T-helper 2 cell treated with Interferon-gamma antibody and Interleukin-4, amounts not matched to agents 100 ng/mL and 5 ng/mL, for 36 hours (primary cell): Measurements from ENCODE around the gene CRHR1. TPM values are rescaled to one million over a fixed set of nuclear protein-coding genes. Genes with fewer than 3 reads are reported as not detected.

Experiments used
- intact Hi-C: fragments of 100-400 bp; cut with micrococcal nuclease; formaldehyde crosslinking; loops from one replicate; pipeline ENCODE4 v1.15.1; 2023
- total RNA-seq: library from RNA; stranded (reverse); gene quantifications from 2 replicates; pipeline ENCODE4 v1.2.3, GENCODE V29; 2022

Gene CRHR1
- total RNA-seq, 1 donor from 2014 or later: not detected

DNA sequence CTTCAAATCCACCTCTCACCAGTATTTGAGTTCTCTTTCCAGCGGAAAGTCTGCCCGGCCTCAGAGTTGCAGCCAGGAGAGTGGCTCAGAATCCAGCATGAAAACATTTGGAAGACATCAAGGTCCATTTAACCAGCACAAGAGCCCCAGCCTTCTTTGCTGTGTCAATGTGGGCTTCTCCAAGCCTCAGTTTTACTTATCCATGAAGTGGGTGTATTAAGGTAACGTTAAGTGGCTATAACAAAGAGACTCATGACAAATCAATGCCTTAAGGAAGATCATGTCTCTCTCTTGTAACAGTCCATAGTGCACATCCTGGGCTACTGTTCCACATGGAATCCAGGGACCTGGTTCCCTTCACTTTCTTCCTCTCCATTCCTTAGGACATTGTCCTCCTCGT lies 59.6 kb downstream of the CRHR1 start:
- intact Hi-C loops: no loop called here

DNA sequence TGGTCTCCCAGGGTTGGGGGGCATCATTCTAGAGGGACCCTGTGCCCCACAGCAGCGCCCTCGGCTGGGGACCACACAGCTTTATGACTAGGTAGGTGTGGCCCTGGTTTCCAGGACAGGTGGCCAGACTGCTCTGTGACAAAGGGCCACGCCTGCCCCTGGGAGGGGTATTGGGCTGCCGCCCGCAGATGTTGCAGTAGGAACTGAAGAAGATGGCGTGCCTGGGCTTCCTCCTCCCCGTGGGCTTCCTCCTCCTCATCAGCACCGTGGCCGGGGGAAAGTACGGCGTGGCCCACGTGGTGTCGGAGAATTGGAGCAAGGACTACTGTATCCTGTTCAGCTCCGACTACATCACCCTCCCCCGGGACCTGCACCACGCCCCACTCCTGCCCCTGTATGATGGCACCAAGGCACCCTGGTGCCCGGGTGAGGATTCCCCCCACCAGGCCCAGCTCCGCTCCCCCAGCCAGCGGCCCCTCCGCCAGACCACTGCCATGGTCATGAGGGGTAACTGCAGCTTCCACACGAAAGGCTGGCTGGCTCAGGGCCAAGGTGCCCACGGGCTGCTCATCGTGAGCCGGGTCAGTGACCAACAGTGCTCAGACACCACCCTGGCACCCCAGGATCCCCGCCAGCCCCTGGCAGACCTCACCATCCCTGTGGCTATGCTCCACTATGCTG lies 60.7 kb downstream of the CRHR1 start, which contains the start of gene SPPL2C:
SPPL2C (plus strand) TSS at position 187 of the 681 bp plus-strand sequence; CDS start at position 213, 26 bp downstream.
- intact Hi-C loops: no loop called here

DNA sequence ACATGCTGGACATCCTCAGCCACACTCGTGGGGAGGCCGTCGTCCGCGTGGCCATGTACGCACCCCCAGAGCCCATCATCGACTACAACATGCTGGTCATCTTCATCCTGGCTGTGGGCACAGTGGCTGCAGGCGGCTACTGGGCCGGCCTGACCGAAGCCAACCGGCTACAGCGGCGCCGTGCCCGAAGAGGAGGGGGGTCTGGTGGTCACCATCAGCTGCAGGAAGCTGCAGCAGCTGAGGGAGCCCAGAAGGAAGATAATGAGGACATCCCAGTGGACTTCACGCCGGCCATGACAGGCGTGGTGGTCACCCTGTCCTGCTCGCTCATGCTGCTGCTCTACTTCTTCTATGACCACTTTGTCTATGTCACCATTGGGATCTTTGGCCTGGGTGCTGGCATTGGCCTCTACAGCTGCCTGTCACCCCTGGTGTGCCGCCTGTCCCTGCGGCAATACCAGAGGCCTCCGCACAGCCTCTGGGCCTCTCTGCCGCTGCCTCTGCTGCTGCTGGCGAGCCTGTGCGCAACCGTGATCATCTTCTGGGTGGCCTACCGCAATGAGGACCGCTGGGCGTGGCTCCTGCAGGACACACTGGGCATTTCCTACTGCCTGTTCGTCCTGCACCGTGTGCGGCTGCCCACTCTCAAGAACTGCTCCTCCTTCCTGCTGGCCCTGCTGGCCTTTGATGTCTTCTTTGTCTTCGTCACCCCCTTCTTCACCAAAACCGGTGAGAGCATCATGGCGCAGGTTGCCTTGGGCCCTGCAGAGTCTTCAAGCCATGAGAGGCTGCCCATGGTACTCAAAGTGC lies 61.5 kb downstream of the CRHR1 start:
- intact Hi-C loops: no loop called here

DNA sequence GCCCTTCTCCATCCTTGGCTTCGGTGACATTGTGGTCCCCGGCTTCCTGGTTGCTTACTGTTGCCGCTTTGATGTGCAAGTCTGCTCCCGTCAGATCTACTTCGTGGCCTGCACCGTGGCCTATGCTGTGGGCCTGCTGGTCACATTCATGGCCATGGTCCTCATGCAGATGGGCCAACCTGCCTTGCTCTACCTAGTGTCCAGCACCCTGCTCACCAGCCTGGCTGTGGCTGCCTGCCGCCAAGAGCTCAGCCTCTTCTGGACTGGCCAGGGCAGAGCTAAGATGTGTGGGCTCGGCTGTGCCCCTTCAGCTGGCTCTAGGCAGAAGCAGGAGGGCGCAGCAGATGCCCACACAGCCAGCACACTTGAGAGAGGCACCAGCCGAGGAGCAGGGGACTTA lies 62.1 kb downstream of the CRHR1 start:
- intact Hi-C loops: no loop called here

DNA sequence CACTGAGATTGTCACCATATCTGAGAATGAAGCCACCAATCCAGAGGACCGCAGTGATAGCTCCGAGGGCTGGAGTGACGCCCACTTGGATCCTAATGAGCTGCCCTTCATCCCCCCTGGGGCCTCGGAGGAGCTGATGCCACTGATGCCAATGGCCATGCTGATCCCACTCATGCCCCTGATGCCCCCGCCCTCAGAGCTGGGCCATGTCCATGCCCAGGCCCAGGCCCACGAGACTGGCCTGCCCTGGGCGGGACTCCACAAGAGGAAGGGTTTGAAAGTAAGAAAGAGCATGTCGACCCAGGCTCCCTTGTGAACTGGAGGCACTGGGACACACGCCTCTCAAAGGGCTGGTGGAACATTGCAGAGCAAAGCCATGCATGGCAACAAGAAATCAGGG lies 62.5 kb downstream of the CRHR1 start:
- intact Hi-C loops: no loop called here

DNA sequence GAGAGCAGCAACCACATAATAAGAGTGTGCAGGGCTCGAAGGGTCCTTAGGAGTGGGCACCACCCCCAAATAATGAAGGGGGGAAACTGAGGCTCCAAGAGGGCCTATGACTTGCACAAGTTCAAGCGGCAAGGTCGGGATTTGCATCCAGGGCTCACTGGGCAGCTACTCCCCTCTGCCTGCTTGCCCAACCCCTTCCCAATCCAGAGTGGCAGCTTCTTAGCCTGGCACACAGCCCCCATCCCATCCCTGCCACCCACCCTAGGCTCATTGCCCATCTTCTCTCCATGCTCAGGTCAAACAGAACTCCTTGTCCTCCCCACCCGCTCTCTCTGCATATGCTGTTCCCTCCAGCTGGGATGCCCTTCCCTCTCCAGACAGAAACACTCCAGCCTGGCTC lies 63.0 kb downstream of the CRHR1 start:
- intact Hi-C loops: no loop called here

DNA sequence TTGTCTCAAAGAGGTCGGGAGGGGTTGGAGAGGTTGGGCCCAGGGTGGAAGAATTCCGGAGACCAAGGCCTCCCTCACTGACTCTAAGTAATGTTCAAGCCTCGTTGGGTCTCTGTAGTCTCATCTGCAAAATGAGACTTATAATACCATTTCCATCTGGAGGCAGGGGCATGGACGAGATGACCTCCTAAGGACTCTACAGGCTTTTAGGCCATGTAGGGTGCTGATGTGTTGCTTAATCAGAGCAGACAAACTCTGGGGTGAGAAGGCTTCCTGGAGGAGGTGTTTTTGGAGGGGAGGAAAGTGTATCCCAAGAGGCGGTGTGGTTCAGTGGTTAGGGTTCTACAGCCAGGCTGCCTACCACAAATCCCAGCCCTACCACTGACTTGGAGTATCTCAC lies 63.6 kb downstream of the CRHR1 start:
- intact Hi-C loops: no loop called here

- intact Hi-C loops: no loop called here
These were observed 64.3 kb downstream of the CRHR1 start for GRCh38 chr17:45848405-45848804.

- intact Hi-C loops: no loop called here
These were observed 64.9 kb downstream of the CRHR1 start for GRCh38 chr17:45848868-45849535.

DNA sequence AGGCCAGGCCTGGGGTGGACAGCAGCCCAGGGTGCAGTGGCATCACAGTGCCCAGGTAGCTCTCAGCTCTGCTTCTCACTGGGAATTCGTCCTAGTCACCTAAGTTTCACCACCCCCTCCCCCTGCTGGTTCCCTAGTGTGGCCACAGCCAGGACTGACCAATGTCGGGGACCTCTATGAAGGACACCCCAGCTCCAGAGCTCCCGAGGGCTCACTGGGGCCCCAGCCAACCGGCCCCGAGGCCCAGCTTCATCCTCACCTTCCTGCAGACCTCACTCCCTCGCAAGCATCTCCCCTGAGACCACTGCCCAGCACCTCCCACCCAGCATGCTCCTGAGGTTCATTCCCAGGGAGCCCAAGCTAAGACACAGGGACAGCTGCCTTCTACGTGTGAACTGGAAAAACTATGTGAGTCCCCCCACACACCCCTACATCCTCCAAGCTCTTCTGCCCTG lies 65.4 kb downstream of the CRHR1 start:
- intact Hi-C loops: no loop called here

DNA sequence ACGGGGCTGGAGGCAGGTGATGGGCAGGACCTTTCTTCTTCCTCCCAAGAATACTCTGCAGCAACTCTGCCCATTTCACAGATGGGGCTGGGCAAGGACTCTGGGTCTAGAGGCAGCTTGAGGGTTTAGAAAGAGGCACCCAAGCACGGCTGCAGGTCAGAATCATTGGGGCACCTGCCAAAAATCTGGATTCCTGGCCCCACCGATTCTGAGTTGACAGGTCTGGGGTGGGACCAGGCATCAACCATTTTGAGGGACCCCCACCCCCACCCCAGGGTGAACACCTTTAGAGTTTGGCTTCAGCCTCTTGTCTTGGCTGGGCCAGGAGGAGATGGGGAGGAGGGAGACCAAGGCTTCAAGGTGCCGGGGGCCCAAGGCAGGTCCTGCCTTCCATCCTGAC lies 65.9 kb downstream of the CRHR1 start:
- intact Hi-C loops: no loop called here

DNA sequence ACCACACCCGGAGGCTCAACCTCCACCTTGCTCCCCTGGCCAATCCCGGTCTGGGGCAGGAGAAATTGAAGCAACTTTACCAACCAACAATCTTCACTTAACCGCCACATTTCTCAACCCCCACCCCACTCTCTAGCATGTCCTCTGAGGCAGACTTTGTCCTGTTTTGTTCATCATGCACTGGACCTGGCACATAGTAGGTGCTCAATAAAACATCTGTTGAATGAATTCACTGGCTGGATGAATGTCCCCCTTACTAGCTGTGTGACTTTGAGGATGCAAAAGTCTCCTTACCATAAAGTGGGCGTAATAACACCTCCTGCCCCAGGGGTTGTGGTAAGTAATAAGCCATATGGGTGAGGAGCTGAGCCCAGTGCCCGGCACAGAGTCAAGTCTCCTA lies 66.3 kb downstream of the CRHR1 start:
- intact Hi-C loops: no loop called here

DNA sequence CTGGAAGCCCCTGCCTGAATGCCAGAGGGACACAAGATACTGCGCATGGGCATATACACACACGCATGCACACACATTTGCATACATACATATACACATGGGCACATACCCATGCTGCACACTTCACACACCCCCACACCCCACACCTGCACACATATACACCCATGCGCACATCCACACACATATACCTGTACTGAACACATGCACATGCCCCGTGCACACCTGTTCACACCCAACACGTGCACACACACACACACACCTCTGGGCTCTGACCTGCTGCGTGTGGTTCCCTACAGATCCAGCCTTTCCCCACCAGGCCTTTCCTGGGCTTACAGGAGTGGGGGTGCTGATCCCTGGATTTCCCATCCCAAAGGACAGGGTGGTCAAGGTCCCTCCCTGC lies 66.9 kb downstream of the CRHR1 start:
- intact Hi-C loops: no loop called here

DNA sequence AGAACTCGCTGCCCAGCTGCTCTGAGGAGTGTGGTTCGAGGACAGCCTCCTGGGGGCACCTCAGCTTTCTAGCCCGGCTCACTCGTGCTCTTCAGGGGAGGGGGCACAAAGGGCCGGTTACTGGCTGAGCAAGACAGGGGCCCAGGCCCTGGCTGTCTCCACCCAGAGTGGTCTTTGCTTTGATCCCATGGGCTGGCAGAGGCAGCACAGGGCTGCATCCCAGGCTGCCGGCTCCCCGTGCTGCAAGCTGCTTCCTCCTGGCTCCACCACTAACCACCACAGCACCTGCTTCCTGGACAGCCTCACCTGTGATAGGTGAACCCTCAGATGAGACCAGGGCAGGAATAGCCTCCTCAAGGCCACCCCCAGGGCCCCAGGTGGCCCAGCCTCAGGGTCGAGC lies 67.3 kb downstream of the CRHR1 start:
- intact Hi-C loops: no loop called here

DNA sequence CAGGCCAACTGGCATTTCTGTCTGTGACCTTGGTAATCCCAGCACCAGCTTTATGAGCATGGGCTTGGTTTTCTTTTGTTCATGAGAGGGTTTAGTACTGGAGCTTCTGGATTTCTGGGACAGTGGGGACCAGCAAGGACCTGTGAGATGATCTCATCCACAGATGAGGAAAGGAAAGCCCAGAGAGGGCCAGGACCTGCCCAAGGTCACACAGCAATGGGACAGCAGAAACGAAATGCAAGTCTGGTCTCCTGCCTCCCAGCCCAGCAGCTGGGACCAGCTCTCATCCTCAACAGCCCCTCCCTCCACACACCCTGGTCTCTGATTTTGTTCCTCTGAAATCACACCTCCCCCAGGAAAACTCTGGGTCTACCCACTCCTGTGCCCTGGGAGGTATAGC lies 67.8 kb downstream of the CRHR1 start:
- intact Hi-C loops: loop anchor here (1.0 kb wide), 1 partner anchor 212 kb away; no protein-coding TSS in a partner anchor

GRCh38 chr17:45852535-45853297 lies 68.6 kb downstream of the CRHR1 start:
- intact Hi-C loops: loop anchor here (1.0 kb wide), 1 partner anchor 212 kb away; no protein-coding TSS in a partner anchor

- intact Hi-C loops: no loop called here
These were observed 70.1 kb downstream of the CRHR1 start for GRCh38 chr17:45854209-45854608.

DNA sequence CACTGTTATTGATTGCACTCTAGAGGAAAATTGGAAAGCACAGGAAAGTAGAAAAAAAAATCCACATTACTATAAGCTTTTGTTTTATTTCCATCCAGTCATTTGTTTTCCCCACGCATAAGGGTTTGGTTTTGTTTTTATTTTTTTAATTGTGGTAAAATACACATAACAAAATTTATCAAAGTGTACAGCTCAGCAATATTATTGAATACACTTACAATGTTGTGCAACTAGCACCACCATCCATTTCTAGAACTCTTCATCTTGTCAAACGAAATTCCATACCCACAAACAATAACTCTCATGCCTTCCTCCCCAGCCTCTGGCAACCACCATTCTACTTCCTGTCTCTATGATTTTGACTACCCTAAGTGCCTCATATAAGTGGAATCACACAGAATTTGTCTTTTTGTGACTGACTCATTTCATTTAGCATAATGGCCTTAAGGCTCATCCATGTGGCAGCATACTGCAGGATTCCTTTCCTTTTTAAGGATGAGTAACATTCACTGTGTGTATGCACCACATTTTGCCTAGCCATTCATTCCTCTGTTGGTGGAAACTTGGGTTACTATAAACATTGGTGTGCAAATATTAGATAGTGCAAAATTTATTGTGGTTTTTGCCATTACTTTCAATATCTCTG lies 71.7 kb downstream of the CRHR1 start:
- intact Hi-C loops: no loop called here

DNA sequence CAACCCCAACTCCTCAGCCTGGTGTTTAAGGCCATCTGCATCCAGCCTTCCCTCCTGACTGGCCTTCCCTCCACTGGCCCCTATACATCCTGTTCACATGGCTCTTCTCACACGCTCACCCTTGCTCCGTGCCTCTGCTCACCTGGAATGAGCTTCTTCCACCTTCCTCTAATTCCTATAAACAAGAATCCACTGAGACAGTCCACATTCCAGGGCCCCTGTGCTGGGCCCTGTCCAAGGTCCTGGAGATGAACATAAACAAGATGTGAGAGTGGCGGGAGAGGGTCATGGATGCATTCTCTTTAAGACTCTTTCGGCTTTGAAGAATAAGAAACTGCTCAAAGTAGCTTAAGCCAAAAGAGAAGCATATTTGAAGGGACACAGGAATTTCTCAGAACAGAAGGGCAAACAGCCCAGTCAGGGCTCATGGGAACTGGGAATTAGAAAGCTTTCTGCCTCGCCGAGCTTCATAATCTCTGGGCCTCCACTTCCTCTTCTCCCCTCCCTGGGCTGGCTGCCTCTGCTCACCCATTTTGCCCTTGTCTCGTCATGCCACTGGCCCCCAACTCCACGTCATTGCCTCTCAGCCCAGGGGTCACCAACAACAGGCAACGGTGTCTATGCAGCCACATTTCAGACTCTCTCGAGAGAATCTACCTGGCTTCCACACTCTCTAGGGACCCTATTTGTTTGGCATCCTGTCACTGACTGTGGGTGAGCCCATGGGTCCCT lies 74.0 kb downstream of the CRHR1 start:
- intact Hi-C loops: no loop called here

GRCh38 chr17:45861165-45861564 lies 77.0 kb downstream of the CRHR1 start:
- intact Hi-C loops: no loop called here
